Measurements from ENCODE around the gene DOK7. TPM values are rescaled to one million over a fixed set of nuclear protein-coding genes. Genes with fewer than 3 reads are reported as not detected.

DOK7 gene
- total RNA-seq, 2 donors from 2014 or later, result 0.80 to 1.5 TPM

GRCh38 chr4:3416821-3417221, 46.3 kb upstream of the DOK7 start:
- Histone ChIP-seq H3K4me3 (no peak overlapping the region), H3K9me3 (no peaks in the 10 kb centered on the region), H3K27me3 (no peaks in the 10 kb centered on the region), H3K4me1 (no peaks in the 10 kb centered on the region), H3K9ac (ENCODE audit: low read depth in 2 of 2, low read length in 2 of 2) (no peak overlapping the region), H3K27ac (no peak overlapping the region), H3K36me3 (no peaks in the 10 kb centered on the region)
- no peak for DNase-seq
- intact Hi-C loops (cut with DNase I), result no loop called here
- TF ChIP-seq CTCF (IDR thresholded peaks at IDR 0.05), result no peak

GRCh38 chr4:3417448-3417847, 45.7 kb upstream of the DOK7 start:
- Histone ChIP-seq H3K4me3 (no peak overlapping the region), H3K27ac (no peak overlapping the region), H3K9ac (ENCODE audit: low read depth in 2 of 2, low read length in 2 of 2) (no peak overlapping the region), H3K4me1 (no peaks in the 10 kb centered on the region), H3K9me3 (no peaks in the 10 kb centered on the region), H3K27me3 (no peaks in the 10 kb centered on the region), H3K36me3 (no peaks in the 10 kb centered on the region)
- no peak for DNase-seq
- no peak for TF ChIP-seq CTCF (IDR thresholded peaks at IDR 0.05)
- intact Hi-C loops (cut with DNase I), result no loop called here

- no peak for DNase-seq
- intact Hi-C loops (cut with DNase I), result no loop called here
- TF ChIP-seq CTCF (IDR thresholded peaks at IDR 0.05), result no peak
- H3K27ac ChIP-seq, result no peak overlapping the region
- no peaks in the 10 kb centered on the region for H3K36me3 ChIP-seq
- no peak overlapping the region for H3K4me3 ChIP-seq
- H3K4me1 ChIP-seq, result no peaks in the 10 kb centered on the region
- H3K9ac ChIP-seq (ENCODE audit: low read depth in 2 of 2, low read length in 2 of 2), result no peak overlapping the region
- no peaks in the 10 kb centered on the region for H3K27me3 ChIP-seq
- no peaks in the 10 kb centered on the region for H3K9me3 ChIP-seq
Measured at GRCh38 chr4:3418029-3418762, 44.9 kb upstream of the DOK7 start.

- Histone ChIP-seq H3K27ac (no peak overlapping the region), H3K36me3 (no peaks in the 10 kb centered on the region), H3K4me1 (no peaks in the 10 kb centered on the region), H3K27me3 (no peaks in the 10 kb centered on the region), H3K9me3 (no peaks in the 10 kb centered on the region), H3K4me3 (no peak overlapping the region), H3K9ac (ENCODE audit: low read depth in 2 of 2, low read length in 2 of 2) (no peak overlapping the region)
- intact Hi-C loops (cut with DNase I), result no loop called here
- no peak for DNase-seq
- TF ChIP-seq CTCF (IDR thresholded peaks at IDR 0.05), result no peak
Measured at GRCh38 chr4:3419836-3420605, 43.1 kb upstream of the DOK7 start.

GRCh38 chr4:3420606-3420955, 42.5 kb upstream of the DOK7 start:
- Histone ChIP-seq H3K9me3 (no peaks in the 10 kb centered on the region), H3K9ac (ENCODE audit: low read depth in 2 of 2, low read length in 2 of 2) (no peak overlapping the region), H3K4me1 (no peaks in the 10 kb centered on the region), H3K4me3 (no peak overlapping the region), H3K27me3 (no peaks in the 10 kb centered on the region), H3K36me3 (no peaks in the 10 kb centered on the region), H3K27ac (no peak overlapping the region)
- intact Hi-C loops (cut with DNase I), result no loop called here
- TF ChIP-seq CTCF (IDR thresholded peaks at IDR 0.05), result no peak
- DNase-seq, result no peak
